Nephron (organoid): ENCODE results near the gene ARIH2.

Experiments used
- H3K27ac Mint-ChIP-seq, 3 experiments: 2 replicates each; pipeline ENCODE4 v1.8.0; 2020; ENCODE audit warnings: mixed read lengths in 3 of 3, mild to moderate bottlenecking in 2 of 3, moderate library complexity in 1 of 3
- H3K27me3 Mint-ChIP-seq: 2 replicates; pipeline ENCODE4 v1.8.0; 2021; ENCODE audit warnings: low read depth, mild to moderate bottlenecking, moderate library complexity, mixed read lengths
- H3K36me3 Mint-ChIP-seq: 2 replicates; pipeline ENCODE4 v1.8.0; 2020; ENCODE audit warnings: low read depth, mixed read lengths
- H3K4me1 Mint-ChIP-seq: 2 replicates; pipeline ENCODE4 v1.8.0; 2020; ENCODE audit warnings: mixed read lengths
- H3K4me3 Mint-ChIP-seq, 3 experiments: 2 replicates each; pipeline ENCODE4 v1.8.0; 2020; ENCODE audit warnings: mild to moderate bottlenecking in 3 of 3, mixed read lengths in 3 of 3, moderate library complexity in 2 of 3
- H3K9me3 Mint-ChIP-seq: 2 replicates; pipeline ENCODE4 v1.8.0; 2020; ENCODE audit warnings: mixed read lengths
- CTCF ChIP-seq, 3 experiments: fragments of 200-600 bp; sonication (generic); IDR thresholded peaks; one replicate each; pipeline ENCODE4 v1.5.0; 2021; ENCODE audit warnings: antibody characterized with exemption in 3 of 3; ENCODE audit not compliant: unreplicated experiment in 3 of 3

The ARIH2 gene

GRCh38 chr3:48881652-48882114, 37.0 kb upstream of the ARIH2 start:
- Mint-ChIP-seq H3K9me3 (no peaks in the 10 kb centered on the region), H3K4me3 (no peak overlapping the region), H3K27me3 (no peaks in the 10 kb centered on the region), H3K27ac (no peak overlapping the region), H3K36me3 (peaks cover 8% of the 10 kb centered on the region), H3K4me1 (no peaks in the 10 kb centered on the region)
- no peak for TF ChIP-seq CTCF (IDR thresholded peaks at IDR 0.05; ENCODE audit: unreplicated experiment in 3 of 3)

GRCh38 chr3:48885753-48886152, 32.9 kb upstream of the ARIH2 start:
- Mint-ChIP-seq H3K4me1 (no peaks in the 10 kb centered on the region), H3K27ac (no peak overlapping the region), H3K27me3 (no peaks in the 10 kb centered on the region), H3K36me3 (peaks cover 8% of the 10 kb centered on the region), H3K9me3 (no peaks in the 10 kb centered on the region), H3K4me3 (no peak overlapping the region)
- no peak for TF ChIP-seq CTCF (IDR thresholded peaks at IDR 0.05; ENCODE audit: unreplicated experiment in 3 of 3)

DNA sequence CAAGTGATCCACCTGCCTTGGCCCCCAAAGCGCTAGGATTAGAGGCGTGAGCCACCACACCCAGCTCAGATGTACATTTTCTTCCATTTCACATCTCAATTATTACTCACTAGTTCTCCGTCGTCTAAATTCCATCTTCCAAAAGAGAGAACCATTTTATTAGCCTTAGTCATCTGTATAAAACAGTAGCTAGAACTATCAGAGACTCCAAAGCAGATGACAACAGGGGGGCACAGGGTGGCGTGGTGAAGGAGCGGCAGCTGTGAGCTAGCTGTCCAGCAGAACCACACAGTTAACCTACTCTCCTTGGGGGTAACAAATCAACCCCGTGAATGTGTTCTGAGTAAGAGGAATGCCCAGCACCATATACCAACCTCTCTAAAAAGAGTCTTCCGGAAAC, 27.0 kb upstream of the ARIH2 start:
- TF ChIP-seq CTCF (IDR thresholded peaks at IDR 0.05; ENCODE audit: unreplicated experiment in 3 of 3), result no peak
- Mint-ChIP-seq H3K27ac (no peak overlapping the region), H3K4me3 (no peak overlapping the region), H3K4me1 (peaks cover under 1% of the 10 kb centered on the region), H3K9me3 (no peaks in the 10 kb centered on the region), H3K27me3 (no peaks in the 10 kb centered on the region), H3K36me3 (peaks cover 4% of the 10 kb centered on the region)

DNA sequence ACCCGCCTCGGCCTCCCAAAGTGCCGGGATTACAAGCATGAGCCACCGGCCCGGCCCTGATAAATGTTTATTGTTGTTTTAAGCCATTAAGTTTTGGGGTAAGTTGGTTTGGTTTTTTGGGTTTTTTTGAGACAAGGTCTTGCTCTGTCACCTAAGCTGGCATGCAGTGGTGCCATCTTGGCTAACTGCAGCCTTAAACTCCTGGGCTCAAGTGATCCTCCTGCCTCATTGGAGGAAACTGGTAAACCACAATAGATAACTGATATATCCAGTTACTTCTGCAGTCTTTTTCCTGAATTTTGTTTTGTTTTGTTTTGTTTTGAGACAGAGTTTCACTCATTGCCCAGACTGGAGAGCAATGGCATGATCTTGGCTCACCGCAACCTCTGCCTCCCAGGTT, 24.1 kb upstream of the ARIH2 start:
- no peak overlapping the region for H3K27ac Mint-ChIP-seq
- H3K4me1 Mint-ChIP-seq, result peaks cover 22% of the 10 kb centered on the region
- H3K36me3 Mint-ChIP-seq, result peaks cover 4% of the 10 kb centered on the region
- no peaks in the 10 kb centered on the region for H3K27me3 Mint-ChIP-seq
- TF ChIP-seq CTCF (IDR thresholded peaks at IDR 0.05; ENCODE audit: unreplicated experiment in 3 of 3), result no peak
- H3K9me3 Mint-ChIP-seq, result no peaks in the 10 kb centered on the region
- no peak overlapping the region for H3K4me3 Mint-ChIP-seq

- H3K27ac Mint-ChIP-seq, result peak overlapping the region; percentile 24 to 83 (median 68)
- no peaks in the 10 kb centered on the region for H3K36me3 Mint-ChIP-seq
- H3K4me1 Mint-ChIP-seq, result peaks cover 22% of the 10 kb centered on the region
- no peaks in the 10 kb centered on the region for H3K27me3 Mint-ChIP-seq
- H3K4me3 Mint-ChIP-seq, result peak overlapping the region; percentile 40 to 92 (median 68)
- no peak for TF ChIP-seq CTCF (IDR thresholded peaks at IDR 0.05; ENCODE audit: unreplicated experiment in 3 of 3)
- H3K9me3 Mint-ChIP-seq, result no peaks in the 10 kb centered on the region
Measured at GRCh38 chr3:48896936-48897335, 21.7 kb upstream of the ARIH2 start.
